Bronchial epithelial cell (primary cell): Measurements from ENCODE around the gene OSBPL7. TPM values are rescaled to one million over a fixed set of nuclear protein-coding genes. Genes with fewer than 3 reads are reported as not detected.

ENCODE experiments used
- DNase-seq: peaks from one replicate; pipeline ENCODE4 v3.0.0-alpha.2; 2010; ENCODE audit warnings: low read depth
- FAIRE-seq: peaks from 2 replicates; lab custom pipeline; 2011; peaks lifted over from hg19 to GRCh38; lab: Jason Lieb, UNC
- H3K27me3 ChIP-seq: 2 replicates; pipeline ENCODE4 v1.5.1; 2011; ENCODE audit warnings: low read length; ENCODE audit not compliant: control insufficient read depth, insufficient read depth
- H3K36me3 ChIP-seq: 2 replicates; pipeline ENCODE4 v1.5.1; 2011; ENCODE audit warnings: low read length; ENCODE audit not compliant: control insufficient read depth, insufficient read depth
- H3K4me3 ChIP-seq: 2 replicates; pipeline ENCODE4 v1.5.1; 2011; ENCODE audit warnings: mild to moderate bottlenecking, low read depth, low read length, control low read depth
- total RNA-seq: library from RNA; depleted of rRNA; stranded (reverse); fragments of >200 nt; gene quantifications from 2 replicates; pipeline ENCODE4 v1.2.1, GENCODE V29; 2014
- TF ChIP-seq, protein P1 (sequence below): IDR thresholded peaks from 2 replicates; pipeline ENCODE4 v1.5.1; 2011; ENCODE audit warnings: mild to moderate bottlenecking, moderate library complexity, low read length, control low read depth, inconsistent platforms; ENCODE audit not compliant: insufficient read depth, severe bottlenecking

Gene OSBPL7, protein sequence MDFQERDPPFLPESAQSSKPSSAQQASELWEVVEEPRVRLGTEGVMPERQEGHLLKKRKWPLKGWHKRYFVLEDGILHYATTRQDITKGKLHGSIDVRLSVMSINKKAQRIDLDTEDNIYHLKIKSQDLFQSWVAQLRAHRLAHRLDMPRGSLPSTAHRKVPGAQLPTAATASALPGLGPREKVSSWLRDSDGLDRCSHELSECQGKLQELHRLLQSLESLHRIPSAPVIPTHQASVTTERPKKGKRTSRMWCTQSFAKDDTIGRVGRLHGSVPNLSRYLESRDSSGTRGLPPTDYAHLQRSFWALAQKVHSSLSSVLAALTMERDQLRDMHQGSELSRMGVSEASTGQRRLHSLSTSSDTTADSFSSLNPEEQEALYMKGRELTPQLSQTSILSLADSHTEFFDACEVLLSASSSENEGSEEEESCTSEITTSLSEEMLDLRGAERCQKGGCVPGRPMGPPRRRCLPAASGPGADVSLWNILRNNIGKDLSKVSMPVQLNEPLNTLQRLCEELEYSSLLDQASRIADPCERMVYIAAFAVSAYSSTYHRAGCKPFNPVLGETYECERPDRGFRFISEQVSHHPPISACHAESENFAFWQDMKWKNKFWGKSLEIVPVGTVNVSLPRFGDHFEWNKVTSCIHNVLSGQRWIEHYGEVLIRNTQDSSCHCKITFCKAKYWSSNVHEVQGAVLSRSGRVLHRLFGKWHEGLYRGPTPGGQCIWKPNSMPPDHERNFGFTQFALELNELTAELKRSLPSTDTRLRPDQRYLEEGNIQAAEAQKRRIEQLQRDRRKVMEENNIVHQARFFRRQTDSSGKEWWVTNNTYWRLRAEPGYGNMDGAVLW
- 1.3 and 1.5 TPM in 2 replicates for total RNA-seq

DNA sequence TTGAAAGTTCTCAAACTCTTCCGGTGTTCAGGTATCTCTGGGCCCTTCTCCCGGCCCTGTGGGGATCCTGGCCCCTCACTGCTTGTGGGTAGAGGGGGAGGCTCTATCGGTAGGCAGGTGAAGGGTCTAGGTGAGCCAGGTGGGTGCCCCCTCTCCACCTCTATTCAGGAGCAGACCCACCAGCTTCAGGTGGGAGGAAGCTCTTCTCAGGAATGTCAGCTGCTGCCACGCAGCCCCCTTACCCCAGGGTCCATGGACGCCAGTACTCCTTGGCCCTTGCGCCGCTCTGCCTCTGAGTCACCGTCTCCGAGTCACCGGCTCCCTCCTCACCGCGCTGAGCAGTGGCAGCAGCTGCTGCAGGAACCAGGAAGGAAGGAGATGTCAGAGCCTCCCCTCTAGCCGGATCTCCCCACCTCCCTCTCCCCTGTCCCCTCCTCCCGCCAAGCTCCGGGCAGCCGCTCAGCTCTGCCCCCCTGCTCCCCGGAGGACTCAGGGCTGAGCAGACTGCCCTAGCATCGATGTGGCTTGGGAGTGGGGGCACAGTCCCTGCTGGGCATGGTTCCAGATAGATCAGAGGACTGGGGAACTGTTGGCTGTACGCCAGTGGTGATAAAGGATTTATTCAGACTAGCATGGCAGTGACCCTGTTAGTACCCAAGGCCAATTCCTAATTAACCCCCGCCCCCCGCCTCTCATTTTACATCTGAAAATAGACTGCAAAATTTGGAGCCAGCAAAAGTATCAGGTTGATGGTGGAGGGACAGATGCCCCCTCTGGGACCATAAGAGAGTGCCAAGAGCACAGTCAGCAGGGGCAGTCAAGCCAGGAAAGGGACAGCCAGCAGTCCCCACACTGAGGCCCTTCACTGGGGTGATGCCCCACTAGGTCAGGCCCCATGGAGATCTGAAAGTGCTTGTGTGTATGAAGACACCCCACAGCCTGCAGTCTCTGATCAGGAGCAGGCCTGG, at the start of gene OSBPL7:
TSS of gene OSBPL7 (minus strand) at position 371 of the 968 bp plus-strand sequence. CDS start 1,516 bp downstream, outside the sequence.
- Histone ChIP-seq H3K36me3 (peaks cover 24% of the 10 kb centered on the region), H3K4me3 (peak within 1 kb of the TSS; percentile 46), H3K27me3 (no peaks in the 10 kb centered on the region)
- peak; percentile 81 for DNase-seq
- FAIRE-seq = no peak
- TF ChIP-seq, protein P1, sequence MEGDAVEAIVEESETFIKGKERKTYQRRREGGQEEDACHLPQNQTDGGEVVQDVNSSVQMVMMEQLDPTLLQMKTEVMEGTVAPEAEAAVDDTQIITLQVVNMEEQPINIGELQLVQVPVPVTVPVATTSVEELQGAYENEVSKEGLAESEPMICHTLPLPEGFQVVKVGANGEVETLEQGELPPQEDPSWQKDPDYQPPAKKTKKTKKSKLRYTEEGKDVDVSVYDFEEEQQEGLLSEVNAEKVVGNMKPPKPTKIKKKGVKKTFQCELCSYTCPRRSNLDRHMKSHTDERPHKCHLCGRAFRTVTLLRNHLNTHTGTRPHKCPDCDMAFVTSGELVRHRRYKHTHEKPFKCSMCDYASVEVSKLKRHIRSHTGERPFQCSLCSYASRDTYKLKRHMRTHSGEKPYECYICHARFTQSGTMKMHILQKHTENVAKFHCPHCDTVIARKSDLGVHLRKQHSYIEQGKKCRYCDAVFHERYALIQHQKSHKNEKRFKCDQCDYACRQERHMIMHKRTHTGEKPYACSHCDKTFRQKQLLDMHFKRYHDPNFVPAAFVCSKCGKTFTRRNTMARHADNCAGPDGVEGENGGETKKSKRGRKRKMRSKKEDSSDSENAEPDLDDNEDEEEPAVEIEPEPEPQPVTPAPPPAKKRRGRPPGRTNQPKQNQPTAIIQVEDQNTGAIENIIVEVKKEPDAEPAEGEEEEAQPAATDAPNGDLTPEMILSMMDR = no peak

DNA sequence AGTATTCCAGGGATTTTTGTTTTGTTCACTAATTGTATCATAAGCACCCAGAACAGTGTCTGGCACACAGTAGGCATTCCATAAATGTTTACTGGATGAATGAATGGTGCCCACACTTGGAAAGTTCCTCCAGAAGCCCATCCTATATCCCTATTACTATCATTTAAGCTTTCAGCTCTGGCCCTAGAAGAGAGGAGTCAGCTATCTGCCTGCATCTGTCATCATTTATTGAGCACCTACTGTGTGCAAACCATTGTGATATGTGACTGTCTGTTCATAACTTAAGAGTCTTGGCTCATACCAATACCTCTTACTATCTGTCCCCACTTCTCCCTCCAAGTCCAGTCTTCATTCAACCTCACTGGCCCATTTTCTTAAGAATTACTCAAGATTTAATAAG, 49.5 kb upstream of the OSBPL7 start:
- Histone ChIP-seq H3K27me3 (peaks cover 4% of the 10 kb centered on the region), H3K4me3 (no peak overlapping the region), H3K36me3 (no peaks in the 10 kb centered on the region)
- DNase-seq (no peak), FAIRE-seq (no peak)
- TF ChIP-seq, protein P1 = no peak

DNA sequence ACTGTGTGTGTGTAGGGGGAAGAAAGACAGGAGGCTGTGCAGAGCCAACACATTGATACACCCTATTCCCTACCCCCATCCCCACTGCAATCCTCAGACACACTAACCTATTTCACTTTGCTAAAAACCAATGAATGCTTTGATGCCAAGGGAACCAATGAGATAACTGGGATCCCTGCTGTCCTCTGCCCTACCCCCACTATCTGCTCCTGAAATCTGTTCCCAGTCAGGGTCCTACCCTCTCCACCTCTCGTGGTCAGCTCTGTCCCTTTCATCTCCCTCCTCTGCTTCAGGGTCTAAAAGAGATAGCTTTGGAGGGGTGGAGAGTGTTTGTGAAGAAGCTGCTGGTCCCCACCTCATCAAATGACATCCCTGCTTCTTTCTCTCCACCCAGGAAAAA, 48.5 kb upstream of the OSBPL7 start:
- DNase-seq (no peak), FAIRE-seq (no peak)
- Histone ChIP-seq H3K27me3 (peaks cover 2% of the 10 kb centered on the region), H3K4me3 (no peak overlapping the region), H3K36me3 (no peaks in the 10 kb centered on the region)
- TF ChIP-seq, protein P1 = no peak

DNA sequence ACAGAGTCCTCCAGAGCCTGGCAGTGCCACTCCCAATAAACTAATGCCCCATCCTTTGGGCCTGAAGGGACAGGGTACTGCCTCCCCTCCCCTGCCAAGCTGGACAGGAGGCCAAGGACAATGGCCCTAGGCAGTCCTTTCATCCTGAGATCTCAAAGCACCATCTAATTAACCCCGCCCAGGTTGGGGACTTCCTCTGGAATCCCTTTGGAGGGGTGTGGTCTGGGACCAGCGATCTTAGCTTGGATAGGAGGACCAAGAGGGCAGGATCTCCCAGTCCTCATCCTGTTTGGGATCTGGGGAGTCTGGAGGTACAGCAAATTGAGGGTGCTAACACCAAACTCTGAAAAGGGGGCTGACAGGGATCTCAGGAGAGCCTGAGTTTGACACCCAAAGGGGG, 47.5 kb upstream of the OSBPL7 start:
- peaks cover 2% of the 10 kb centered on the region for H3K27me3 ChIP-seq
- TF ChIP-seq, protein P1 = no peak
- DNase-seq (no peak), FAIRE-seq (no peak)
- no peaks in the 10 kb centered on the region for H3K36me3 ChIP-seq
- no peak overlapping the region for H3K4me3 ChIP-seq

DNA sequence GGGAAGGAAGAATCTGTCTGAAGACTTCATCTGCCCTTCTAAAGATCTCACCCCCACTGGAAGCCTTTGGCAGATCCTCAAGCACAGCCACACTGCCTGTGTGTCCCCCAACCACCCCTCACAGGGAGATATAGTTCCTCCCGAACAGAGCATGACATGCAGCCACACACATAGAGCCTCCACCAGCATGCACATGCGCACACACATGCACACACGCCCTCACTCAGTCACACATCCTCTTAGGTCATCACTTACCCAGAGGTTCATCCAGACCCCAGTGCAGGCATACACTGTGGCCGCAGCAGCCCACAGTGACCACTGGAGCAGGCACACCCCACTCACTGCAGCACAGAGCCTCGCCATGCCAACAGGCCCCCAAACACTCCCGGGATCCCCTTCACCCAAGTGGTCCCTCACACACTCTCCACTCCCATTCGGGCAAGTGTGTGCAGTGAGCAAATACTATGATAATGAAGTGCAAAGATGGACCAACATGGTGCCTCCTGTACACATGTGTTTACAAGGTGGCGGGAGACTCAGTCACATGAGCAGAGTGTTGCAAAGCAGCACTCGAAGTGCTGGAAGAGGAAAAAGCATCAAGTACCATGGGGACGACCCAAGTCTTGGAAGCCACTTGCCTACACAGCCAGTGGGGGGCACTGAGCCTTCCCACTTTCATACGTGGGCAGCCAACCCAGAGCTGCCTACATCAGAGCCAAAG, 46.4 kb upstream of the OSBPL7 start:
- TF ChIP-seq, protein P1 = no peak
- Histone ChIP-seq H3K27me3 (peaks cover under 1% of the 10 kb centered on the region), H3K36me3 (no peaks in the 10 kb centered on the region), H3K4me3 (no peak overlapping the region)
- FAIRE-seq (peak; percentile 36), DNase-seq (no peak)
